HTR-8/SVneo (cell line): ENCODE measurements around the gene C8G.

Source experiments
- DNase-seq: peaks from one replicate; pipeline ENCODE4 v3.0.0; 2011; ENCODE audit warnings: low spot score, mixed read lengths; ENCODE audit not compliant: insufficient read length
- FAIRE-seq: peaks from 2 replicates; lab custom pipeline; 2011; peaks lifted over from hg19 to GRCh38; lab: Jason Lieb, UNC

The C8G gene

GRCh38 chr9:136951541-136952320, 6.7 kb downstream of the C8G start, which contains the start of gene LCN12:
LCN12 (plus strand) TSS chr9:136952273; CDS start chr9:136952328, 55 bp downstream.
- FAIRE-seq (no peak), DNase-seq (no peak)

- FAIRE-seq (no peak), DNase-seq (no peak)
Measured at GRCh38 chr9:136952321-136952850, 7.3 kb downstream of the C8G start.

GRCh38 chr9:136952876-136953770, 8.1 kb downstream of the C8G start:
- FAIRE-seq, result no peak

GRCh38 chr9:136953771-136954269, 8.8 kb downstream of the C8G start:
- FAIRE-seq (no peak), DNase-seq (no peak)

More at GRCh38 chr9:136952876-136953770, 8.1 kb downstream of the C8G start:
- DNase-seq, result no peak

- no peak for DNase-seq
- FAIRE-seq, result no peak
Measured at GRCh38 chr9:136954270-136955083, 9.4 kb downstream of the C8G start.

- DNase-seq (no peak), FAIRE-seq (no peak)
Measured at GRCh38 chr9:136955202-136955942, 10.3 kb downstream of the C8G start.

- FAIRE-seq (no peak), DNase-seq (no peak)
Measured at GRCh38 chr9:136955943-136956335, 10.9 kb downstream of the C8G start.

GRCh38 chr9:136956604-136957003, 11.6 kb downstream of the C8G start:
- no peak for FAIRE-seq
- no peak for DNase-seq

GRCh38 chr9:136957461-136957860, 12.4 kb downstream of the C8G start:
- no peak for DNase-seq
- no peak for FAIRE-seq

- FAIRE-seq, result no peak
- no peak for DNase-seq
Measured at GRCh38 chr9:136957901-136958300, 12.9 kb downstream of the C8G start.

GRCh38 chr9:136958473-136958872, 13.4 kb downstream of the C8G start:
- FAIRE-seq, result no peak
- no peak for DNase-seq

GRCh38 chr9:136958898-136959850, 14.1 kb downstream of the C8G start:
- FAIRE-seq, result no peak
- DNase-seq, result no peak

- FAIRE-seq (no peak), DNase-seq (no peak)
Measured at GRCh38 chr9:136960212-136960937, 15.3 kb downstream of the C8G start.

- FAIRE-seq (no peak), DNase-seq (no peak)
Measured at GRCh38 chr9:136960938-136961275, 15.9 kb downstream of the C8G start.

- FAIRE-seq (no peak), DNase-seq (no peak)
Measured at GRCh38 chr9:136961279-136962065, 16.4 kb downstream of the C8G start.

GRCh38 chr9:136962163-136962562, 17.1 kb downstream of the C8G start:
- no peak for FAIRE-seq
- DNase-seq, result no peak

GRCh38 chr9:136962701-136963248, 17.7 kb downstream of the C8G start:
- no peak for FAIRE-seq
- no peak for DNase-seq
